ENCODE results near the gene DTX4.

Gene DTX4

GRCh38 chr11:59221441-59221840 is 49.5 kb downstream of the DTX4 start:
- no peak for DNase-seq (ENCODE audit: low spot score)

GRCh38 chr11:59222464-59223060 is 50.6 kb downstream of the DTX4 start:
- DNase-seq (ENCODE audit: low spot score) = no peak

DNA sequence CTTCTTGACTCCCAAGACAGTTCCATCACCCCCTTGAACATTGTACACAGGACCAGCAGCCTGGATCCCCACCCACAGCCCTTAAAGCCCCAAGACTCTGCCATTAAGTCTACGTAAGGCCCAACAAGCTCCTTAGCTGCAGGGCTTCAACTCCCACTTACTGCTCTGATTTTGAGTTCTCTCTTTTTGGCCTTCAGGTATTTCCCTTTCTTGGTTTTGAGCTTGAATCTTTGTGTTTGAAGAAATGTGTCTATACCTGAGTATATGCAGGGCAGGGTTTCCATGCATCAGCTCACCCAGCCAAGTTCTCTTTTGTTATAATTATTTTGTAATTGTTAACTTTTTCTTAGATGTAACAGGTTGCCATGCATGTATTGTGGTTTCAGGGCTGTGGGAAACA is 51.2 kb downstream of the DTX4 start:
- no peak for DNase-seq (ENCODE audit: low spot score)

GRCh38 chr11:59223611-59224010 is 51.7 kb downstream of the DTX4 start:
- DNase-seq (ENCODE audit: low spot score) = no peak

DNA sequence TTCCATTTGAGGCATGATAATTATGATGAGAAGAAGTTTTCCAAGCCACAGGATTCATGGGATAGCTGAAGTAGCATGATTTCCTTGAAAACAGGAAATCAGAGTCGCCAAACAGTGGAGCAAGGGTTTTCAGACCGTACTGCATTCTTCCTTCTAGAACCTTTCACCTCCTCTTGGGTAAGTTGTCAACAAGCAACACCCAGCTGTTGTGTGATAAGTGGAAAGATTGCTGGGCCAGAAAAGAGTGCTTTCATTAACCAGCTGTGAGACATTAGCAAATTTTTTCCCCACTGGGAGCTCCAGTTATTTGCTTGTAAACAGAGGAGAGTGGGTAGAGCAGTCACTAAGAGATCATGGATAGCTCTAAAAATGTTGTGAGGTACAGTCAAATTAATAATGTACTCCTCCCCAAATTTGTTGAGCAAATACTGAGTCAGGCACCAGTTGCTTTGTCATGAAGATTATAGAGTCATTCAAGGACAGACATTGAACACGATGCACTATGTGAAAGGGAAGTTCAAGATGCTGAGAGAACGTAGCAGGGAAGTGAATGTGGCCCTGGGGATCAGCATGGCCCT is 52.5 kb downstream of the DTX4 start:
- DNase-seq (ENCODE audit: low spot score) = peak; percentile 14

- no peak for DNase-seq (ENCODE audit: low spot score)
Observed at GRCh38 chr11:59225017-59225416, 53.1 kb downstream of the DTX4 start.

DNA sequence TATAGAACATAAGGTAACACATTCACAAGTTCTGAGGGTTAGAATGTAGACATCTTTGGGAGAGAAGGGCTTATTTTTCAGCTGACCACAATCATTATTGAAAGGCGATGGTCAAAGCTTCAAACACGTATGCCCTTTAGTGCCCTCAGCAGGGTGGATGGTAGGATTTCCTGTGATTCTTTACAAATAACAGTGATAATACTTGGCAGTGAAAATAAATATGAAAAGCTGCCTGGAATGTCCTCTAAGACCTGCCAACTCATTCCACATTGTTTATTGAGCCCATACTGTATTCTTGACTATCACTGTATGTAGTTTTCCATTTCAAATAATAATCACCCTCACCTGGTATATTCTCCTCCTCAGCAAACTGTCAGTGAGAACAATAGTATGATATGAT is 54.5 kb downstream of the DTX4 start:
- no peak for DNase-seq (ENCODE audit: low spot score)

DNA sequence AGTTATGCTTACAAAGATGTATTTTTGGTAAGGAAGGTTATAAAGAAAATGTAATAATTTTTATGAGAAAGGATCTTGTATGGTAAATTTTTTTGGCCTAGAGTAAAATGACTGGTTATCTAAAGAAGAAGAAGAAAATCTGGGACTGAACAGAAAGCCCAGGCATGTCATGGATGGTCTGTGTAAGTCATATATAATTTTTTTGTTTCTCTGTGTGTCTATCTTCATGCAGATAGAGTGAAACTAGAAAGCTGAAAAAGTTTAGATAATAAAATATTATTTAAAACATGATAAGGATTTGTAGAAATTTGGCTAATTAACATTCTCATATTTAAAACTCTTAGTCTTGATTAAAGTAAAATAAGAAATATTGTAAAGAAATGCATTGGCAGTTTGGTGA is 68.4 kb downstream of the DTX4 start:
- no peak for DNase-seq (ENCODE audit: low spot score)

GRCh38 chr11:59243633-59244032 is 71.7 kb downstream of the DTX4 start:
- no peak for DNase-seq (ENCODE audit: low spot score)

- peak; percentile 5 for DNase-seq (ENCODE audit: low spot score)
Observed at GRCh38 chr11:59247531-59248227, 75.7 kb downstream of the DTX4 start.

DNA sequence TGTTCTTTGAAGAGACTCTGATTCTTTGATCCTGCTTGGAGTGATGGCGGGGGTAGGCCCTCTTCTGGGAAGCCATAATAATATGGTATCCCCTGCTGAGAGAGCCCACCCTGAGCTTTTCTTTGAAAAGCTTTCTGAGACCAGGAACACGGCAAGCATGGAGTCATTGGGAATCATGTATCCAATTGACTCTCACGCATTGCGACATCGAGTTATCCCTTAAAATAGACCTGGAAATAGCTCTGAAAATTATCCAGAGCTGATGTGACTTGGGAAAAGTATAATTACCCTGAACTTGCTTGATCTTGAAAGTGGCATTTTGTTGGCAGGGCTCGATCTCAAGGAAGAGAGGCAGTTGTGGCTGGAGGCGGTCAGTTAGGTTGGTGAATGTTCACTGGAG is 77.6 kb downstream of the DTX4 start:
- DNase-seq (ENCODE audit: low spot score) = no peak

DNA sequence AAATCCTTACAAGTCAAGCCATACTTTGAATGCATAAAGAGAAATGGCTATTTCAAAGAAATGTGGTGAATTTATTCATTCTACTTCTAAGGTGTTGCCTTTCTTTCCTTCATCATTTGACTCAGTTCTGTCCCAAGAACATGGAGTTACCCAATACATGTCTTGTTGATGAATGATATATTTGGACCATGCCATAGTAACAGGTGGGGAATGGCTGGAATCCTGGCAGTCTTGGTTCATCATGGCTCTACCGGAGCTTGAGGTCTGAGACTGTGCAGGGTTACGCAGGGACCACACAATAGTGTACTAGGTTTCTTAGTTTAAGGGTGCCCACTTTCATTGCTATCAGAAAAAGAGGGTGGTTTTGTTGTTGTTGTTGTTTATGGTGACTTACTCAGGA is 81.1 kb downstream of the DTX4 start:
- DNase-seq (ENCODE audit: low spot score) = no peak

- DNase-seq (ENCODE audit: low spot score) = no peak
Observed at GRCh38 chr11:59254286-59254685, 82.4 kb downstream of the DTX4 start.

DNA sequence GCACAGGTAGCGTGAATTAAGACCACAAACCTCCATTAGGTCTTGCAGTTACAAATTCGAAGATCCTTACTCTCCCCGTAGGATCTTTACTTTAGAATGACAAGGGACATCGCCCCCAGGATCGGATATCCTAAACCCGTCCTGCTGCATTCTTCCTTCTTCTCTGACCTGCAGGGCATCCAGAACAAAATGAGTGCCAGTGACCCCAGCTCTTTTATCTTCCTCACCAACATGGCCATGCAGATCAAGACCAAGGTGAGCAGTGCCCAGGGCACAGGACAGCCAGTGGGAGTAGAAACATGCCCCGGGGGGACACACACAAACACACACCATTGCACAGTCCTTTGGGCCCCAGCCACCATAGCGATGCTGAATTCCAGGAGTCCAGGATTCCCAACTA is 83.3 kb downstream of the DTX4 start:
- no peak for DNase-seq (ENCODE audit: low spot score)
